GM12878 (cell line): ENCODE measurements around the gene PTPRN2. TPM values are rescaled to one million over a fixed set of nuclear protein-coding genes. Genes with fewer than 3 reads are reported as not detected.

ENCODE experiments used
- ATAC-seq: fragments of 200-7000 bp; cut with Tn5 transposase; 3 replicates; pipeline ENCODE4 v1.9.1; 2020; ENCODE audit warnings: mild to moderate bottlenecking, moderate library complexity
- BruUV-seq: library from RNA; stranded (reverse); fragments of 400-500 nt; replicated peaks from 2 replicates; lab custom pipeline; 2021; lab: Mats Ljungman, UMichigan
- CTCF ChIA-PET: fragments of 300-600 bp; sonication (Branson Sonifier 250); formaldehyde crosslinking; extraction: SDS; loops from one replicate; lab custom pipeline; 2021; ENCODE audit warnings: inconsistent platforms; lab: Yijun Ruan, JAX
- POLR2A ChIA-PET: fragments of 350-600 bp; formaldehyde crosslinking; extraction: SDS; loops from one replicate; lab custom pipeline; 2021; ENCODE audit warnings: inconsistent platforms; lab: Charles Lee
- RAD21 ChIA-PET: fragments of 300-600 bp; sonication (Branson Sonifier 250); formaldehyde crosslinking; loops from one replicate; lab custom pipeline; 2023; ENCODE audit warnings: antibody characterized with exemption; ENCODE audit not compliant: unreplicated experiment; lab: Charles Lee
- SMC1A ChIA-PET: fragments of 300-600 bp; sonication (Branson Sonifier 250); formaldehyde crosslinking; loops from one replicate; lab custom pipeline; 2023; ENCODE audit not compliant: unreplicated experiment, uncharacterized antibody; lab: Charles Lee
- DNase-seq: peaks from one replicate; pipeline ENCODE4 v3.0.0-alpha.2; 2011; ENCODE audit warnings: low read depth, low spot score
- FAIRE-seq: peaks from 3 replicates; lab custom pipeline; 2011; peaks lifted over from hg19 to GRCh38; lab: Jason Lieb, UNC
- H2AFZ ChIP-seq: 2 replicates; pipeline ENCODE4 v1.6.0; 2011; ENCODE audit warnings: low read depth, low read length, control low read depth; ENCODE audit not compliant: control insufficient read depth
- H3K27ac ChIP-seq: 2 replicates; pipeline ENCODE4 v1.5.1; 2011; ENCODE audit warnings: control low read depth; ENCODE audit not compliant: control insufficient read depth, insufficient read depth
- H3K27me3 ChIP-seq, 2 experiments: replicated peaks in 1 of 2; 2 replicates each; pipeline versions ENCODE4 v1.6.0 to v1.6.1; 2011; ENCODE audit warnings: low read length in 1 of 2; ENCODE audit not compliant: control insufficient read depth in 2 of 2, insufficient read depth in 2 of 2
- H3K36me3 ChIP-seq, 2 experiments: 2 replicates each; pipeline ENCODE4 v1.5.1; 2011; ENCODE audit warnings: low read length in 1 of 2; ENCODE audit not compliant: control insufficient read depth in 2 of 2, insufficient read depth in 2 of 2
- H3K4me1 ChIP-seq: 2 replicates; pipeline ENCODE4 v1.6.1; 2011; ENCODE audit warnings: mild to moderate bottlenecking, low read length, moderate library complexity, mixed read lengths; ENCODE audit not compliant: control insufficient read depth, insufficient read depth
- H3K4me2 ChIP-seq: 2 replicates; pipeline ENCODE4 v1.6.0; 2011; ENCODE audit warnings: control low read depth; ENCODE audit not compliant: control insufficient read depth, insufficient read depth
- H3K4me3 ChIP-seq: fragments of 200-600 bp; sonication (generic); 2 replicates; pipeline ENCODE4 v1.5.1; 2016
- H3K79me2 ChIP-seq: 2 replicates; pipeline ENCODE4 v1.6.0; 2011; ENCODE audit warnings: low read length; ENCODE audit not compliant: control insufficient read depth, insufficient read depth
- H3K9ac ChIP-seq: 2 replicates; pipeline ENCODE4 v1.8.0; 2011; ENCODE audit warnings: low read length, control low read depth, mixed read lengths; ENCODE audit not compliant: control insufficient read depth, insufficient read depth
- H3K9me3 ChIP-seq: replicated peaks from 3 replicates; pipeline ENCODE4 v1.5.1; 2011; ENCODE audit warnings: mild to moderate bottlenecking, low read length; ENCODE audit not compliant: control insufficient read depth, insufficient read depth
- H4K20me1 ChIP-seq: 2 replicates; pipeline ENCODE4 v1.6.0; 2011; ENCODE audit not compliant: control insufficient read depth, insufficient read depth
- CEBPB ChIP-seq, 2 experiments: fragments of 150-350 bp in 1 of 2; IDR thresholded peaks; 2 replicates each; pipeline ENCODE4 v1.6.1; 2012 to 2014; ENCODE audit warnings: low read depth in 2 of 2, low read length in 2 of 2, borderline replicate concordance in 1 of 2, inconsistent platforms in 1 of 2
- CHD4 ChIP-seq: fragments of 200-600 bp; sonication (generic); IDR thresholded peaks from 2 replicates; pipeline ENCODE4 v1.6.1; 2016; ENCODE audit warnings: mild to moderate bottlenecking
- IRF5 ChIP-seq: fragments of 450-650 bp; IDR thresholded peaks from 2 replicates; pipeline ENCODE4 v1.6.1; 2017; ENCODE audit warnings: borderline replicate concordance
- NR2C2 ChIP-seq: IDR thresholded peaks from 2 replicates; pipeline ENCODE4 v1.6.1; 2011; ENCODE audit warnings: borderline replicate concordance, low read depth; ENCODE audit not compliant: control insufficient read depth, insufficient read length
- NRF1 ChIP-seq: conservative IDR thresholded peaks from 2 replicates; pipeline ENCODE4 v1.6.1; 2011; ENCODE audit warnings: mild to moderate bottlenecking, low read depth, low read length, improper control_type of control experiment
- RELA ChIP-seq: fragments of 450-650 bp; IDR thresholded peaks from 2 replicates; pipeline ENCODE4 v1.8.0; 2014; ENCODE audit warnings: borderline replicate concordance; ENCODE audit not compliant: partially characterized antibody
- SMC3 ChIP-seq: IDR thresholded peaks from 2 replicates; pipeline ENCODE4 v1.6.1; 2011; ENCODE audit warnings: low read length, improper control_type of control experiment, borderline replicate concordance
- TCF12 ChIP-seq: IDR thresholded peaks from 2 replicates; pipeline ENCODE4 v1.6.1; 2011; ENCODE audit warnings: low read depth, mild to moderate bottlenecking, low read length
- ZNF384 ChIP-seq: IDR thresholded peaks from 2 replicates; pipeline ENCODE4 v1.6.1; 2012; ENCODE audit warnings: low read depth, mild to moderate bottlenecking, low read length, improper control_type of control experiment, borderline replicate concordance
- WGBS: methylation state at CpG from one replicate; pipeline ENCODE4 v1.1.6; 2016; ENCODE audit warnings: low lambda C conversion rate; ENCODE audit not compliant: insufficient replicate concordance, insufficient coverage; ENCODE audit errors: missing lambda C conversion rate; 5-methylcytosine and 5-hydroxymethylcytosine counted together
- in situ Hi-C: fragments of 300-500 bp; cut with MboI; formaldehyde crosslinking; loops from 9 replicates; pipeline ENCODE4 v1.14.3; 2018; ENCODE audit warnings: mixed read lengths
- intact Hi-C: fragments of 100-400 bp; cut with micrococcal nuclease; formaldehyde crosslinking; loops from one replicate; pipeline ENCODE4 v1.14.2; 2022; ENCODE audit not compliant: unreplicated experiment
- polyA plus RNA-seq, 11 experiments: library from polyadenylated mRNA; depleted of rRNA in 4 of 11; unstranded in 6 of 11; stranded (reverse) in 5 of 11; fragments of >200 nt; fragmentation: Nextera tagmentation in 4 of 11; fragmentation: Illumina TruSeq in 1 of 11; extraction: Ambion mirVana in 4 of 11; extraction: Trizol in 1 of 11; gene quantifications; 1 replicate in 1 of 11; 2 replicates in 10 of 11; pipeline versions ENCODE4 v1.2.1 to v1.2.3, GENCODE V29; 2011 to 2016; ENCODE audit warnings: inconsistent platforms in 2 of 11, missing spikeins in 2 of 11, low read depth in 1 of 11
- total RNA-seq, 4 experiments: library from RNA; depleted of rRNA in 3 of 4; stranded (reverse); fragments of >200 nt in 3 of 4; fragmentation: Illumina TruSeq in 1 of 4; extraction: Trizol in 1 of 4; gene quantifications; 2 replicates each; pipeline versions ENCODE4 v1.2.1 to v1.2.3, GENCODE V29; 2013 to 2021
- TF ChIP-seq, protein P1 (sequence below): fragments of 450-650 bp; IDR thresholded peaks from 2 replicates; pipeline ENCODE4 v1.6.1; 2018; ENCODE audit warnings: mild to moderate bottlenecking, low read depth, moderate library complexity; ENCODE audit not compliant: partially characterized antibody
- TF ChIP-seq, protein P2 (sequence below): IDR thresholded peaks from 2 replicates; pipeline ENCODE4 v1.6.1; 2011; ENCODE audit warnings: borderline replicate concordance, low read depth, mild to moderate bottlenecking, moderate library complexity, mixed read lengths, low read length; ENCODE audit not compliant: insufficient read depth; ENCODE audit errors: extremely low read length

PTPRN2 gene
- total and polyA plus RNA-seq, 10 of the 15 experiments (the other 5 are each of a cell fraction or from before 2014, with no cell fraction given) = 5.4 TPM; not detected in 9

- intact Hi-C loops = no loop called here
- no TSS peak for BruUV-seq
- TF ChIP-seq, protein P1, sequence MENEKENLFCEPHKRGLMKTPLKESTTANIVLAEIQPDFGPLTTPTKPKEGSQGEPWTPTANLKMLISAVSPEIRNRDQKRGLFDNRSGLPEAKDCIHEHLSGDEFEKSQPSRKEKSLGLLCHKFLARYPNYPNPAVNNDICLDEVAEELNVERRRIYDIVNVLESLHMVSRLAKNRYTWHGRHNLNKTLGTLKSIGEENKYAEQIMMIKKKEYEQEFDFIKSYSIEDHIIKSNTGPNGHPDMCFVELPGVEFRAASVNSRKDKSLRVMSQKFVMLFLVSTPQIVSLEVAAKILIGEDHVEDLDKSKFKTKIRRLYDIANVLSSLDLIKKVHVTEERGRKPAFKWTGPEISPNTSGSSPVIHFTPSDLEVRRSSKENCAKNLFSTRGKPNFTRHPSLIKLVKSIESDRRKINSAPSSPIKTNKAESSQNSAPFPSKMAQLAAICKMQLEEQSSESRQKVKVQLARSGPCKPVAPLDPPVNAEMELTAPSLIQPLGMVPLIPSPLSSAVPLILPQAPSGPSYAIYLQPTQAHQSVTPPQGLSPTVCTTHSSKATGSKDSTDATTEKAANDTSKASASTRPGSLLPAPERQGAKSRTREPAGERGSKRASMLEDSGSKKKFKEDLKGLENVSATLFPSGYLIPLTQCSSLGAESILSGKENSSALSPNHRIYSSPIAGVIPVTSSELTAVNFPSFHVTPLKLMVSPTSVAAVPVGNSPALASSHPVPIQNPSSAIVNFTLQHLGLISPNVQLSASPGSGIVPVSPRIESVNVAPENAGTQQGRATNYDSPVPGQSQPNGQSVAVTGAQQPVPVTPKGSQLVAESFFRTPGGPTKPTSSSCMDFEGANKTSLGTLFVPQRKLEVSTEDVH = no peak
- TF ChIP-seq NR2C2 = no peak
- ChIA-PET CTCF (no interaction called here), RAD21 (no interaction called here), POLR2A (no interaction called here), SMC1A (no interaction called here)
- in situ Hi-C loops = no loop called here
- Histone ChIP-seq H3K4me1 (no peaks in the 10 kb centered on the region), H3K36me3 (no peaks in the 10 kb centered on the region), H3K27me3 (no peaks in the 10 kb centered on the region), H2AFZ (no peak overlapping the region), H3K9ac (no peak overlapping the region), H3K4me2 (no peak overlapping the region), H3K27ac (no peak overlapping the region), H3K9me3 (no peaks in the 10 kb centered on the region; the same call in 2 of the 3 replicates), H4K20me1 (no peaks in the 10 kb centered on the region), H3K4me3 (no peak overlapping the region), H3K79me2 (no peaks in the 10 kb centered on the region)
- no peak for DNase-seq
- WGBS = 9% methylated on average over 9 of the region's 9 CpGs
- no peak for ATAC-seq
- FAIRE-seq = no peak
Measured at GRCh38 chr7:157991351-157991750, 596.3 kb downstream of the PTPRN2 start.

DNA sequence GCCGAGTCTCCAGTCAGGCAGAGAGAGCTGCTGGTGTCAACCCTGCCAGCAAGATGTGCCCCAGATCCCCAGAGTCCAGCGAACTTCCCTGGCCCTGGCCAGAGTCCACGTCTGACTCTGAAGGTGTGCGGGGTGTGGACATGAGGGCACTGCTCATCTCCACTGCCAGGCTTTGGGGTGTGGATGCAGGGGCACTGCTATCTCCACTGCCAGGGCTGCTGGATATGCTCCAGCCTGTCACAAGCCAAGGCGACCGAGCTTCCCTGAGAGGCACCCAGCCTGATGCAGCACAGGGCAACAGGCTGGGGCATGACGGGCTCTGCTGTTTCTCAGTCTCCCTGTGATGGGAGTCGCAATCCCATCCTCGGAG is 596.8 kb downstream of the PTPRN2 start:
- no peaks in the 10 kb centered on the region for H3K4me1 ChIP-seq
- no peaks in the 10 kb centered on the region for H3K27me3 ChIP-seq
- CTCF ChIA-PET = no interaction called here
- H2AFZ ChIP-seq = no peak overlapping the region
- no TSS peak for BruUV-seq
- intact Hi-C loops (no loop called here), in situ Hi-C loops (no loop called here)
- H3K4me2 ChIP-seq = no peak overlapping the region
- H3K79me2 ChIP-seq = no peaks in the 10 kb centered on the region
- POLR2A ChIA-PET = no interaction called here
- H4K20me1 ChIP-seq = no peaks in the 10 kb centered on the region
- DNase-seq = no peak
- no peaks in the 10 kb centered on the region; the same call in 2 of the 3 replicates for H3K9me3 ChIP-seq
- H3K4me3 ChIP-seq = no peak overlapping the region
- no peak for FAIRE-seq
- SMC1A ChIA-PET = no interaction called here
- H3K36me3 ChIP-seq = no peaks in the 10 kb centered on the region
- no peak overlapping the region for H3K9ac ChIP-seq
- 20% methylated on average over 9 of the region's 9 CpGs for WGBS
- H3K27ac ChIP-seq = no peak overlapping the region
- no peak for ATAC-seq
- RAD21 ChIA-PET = no interaction called here
- TF ChIP-seq TCF12 = no peak
- TF ChIP-seq NRF1 = no peak
- TF ChIP-seq IRF5 = no peak
- no peak for TF ChIP-seq CHD4
- TF ChIP-seq RELA = no peak
- TF ChIP-seq CEBPB (IDR thresholded peaks at IDR 0.05; ENCODE audit: borderline replicate concordance in 1 of 2, low read depth in 2 of 2, low read length in 2 of 2) = no peak
- no peak for TF ChIP-seq ZNF384
- TF ChIP-seq, protein P2, sequence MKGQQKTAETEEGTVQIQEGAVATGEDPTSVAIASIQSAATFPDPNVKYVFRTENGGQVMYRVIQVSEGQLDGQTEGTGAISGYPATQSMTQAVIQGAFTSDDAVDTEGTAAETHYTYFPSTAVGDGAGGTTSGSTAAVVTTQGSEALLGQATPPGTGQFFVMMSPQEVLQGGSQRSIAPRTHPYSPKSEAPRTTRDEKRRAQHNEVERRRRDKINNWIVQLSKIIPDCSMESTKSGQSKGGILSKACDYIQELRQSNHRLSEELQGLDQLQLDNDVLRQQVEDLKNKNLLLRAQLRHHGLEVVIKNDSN = no peak
- TF ChIP-seq SMC3 = no peak
